Measurements from ENCODE around the gene CALU.

DNA sequence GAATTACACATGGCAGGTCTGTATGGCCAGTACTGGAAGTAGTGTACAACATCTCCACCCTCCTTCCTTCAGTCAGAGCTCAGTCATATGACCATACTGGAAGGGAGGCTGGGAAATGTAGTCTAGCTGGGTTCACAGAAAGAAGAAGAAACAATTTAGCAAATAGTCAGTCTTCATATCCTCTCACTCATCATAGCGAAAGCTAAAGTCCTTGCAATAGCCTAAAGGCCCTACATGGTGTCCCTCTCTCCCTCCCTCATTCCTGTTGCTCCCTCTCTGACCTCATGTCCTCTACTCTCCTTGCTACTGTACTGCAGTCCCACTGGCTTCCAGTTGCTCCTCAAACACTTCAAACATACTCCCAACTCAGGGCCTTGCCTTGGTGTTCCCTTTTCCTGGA, 4.3 kb upstream of the CALU start:
- TF ChIP-seq POLR2A (IDR thresholded peaks at IDR 0.05) = no peak
- TF ChIP-seq, protein P1, sequence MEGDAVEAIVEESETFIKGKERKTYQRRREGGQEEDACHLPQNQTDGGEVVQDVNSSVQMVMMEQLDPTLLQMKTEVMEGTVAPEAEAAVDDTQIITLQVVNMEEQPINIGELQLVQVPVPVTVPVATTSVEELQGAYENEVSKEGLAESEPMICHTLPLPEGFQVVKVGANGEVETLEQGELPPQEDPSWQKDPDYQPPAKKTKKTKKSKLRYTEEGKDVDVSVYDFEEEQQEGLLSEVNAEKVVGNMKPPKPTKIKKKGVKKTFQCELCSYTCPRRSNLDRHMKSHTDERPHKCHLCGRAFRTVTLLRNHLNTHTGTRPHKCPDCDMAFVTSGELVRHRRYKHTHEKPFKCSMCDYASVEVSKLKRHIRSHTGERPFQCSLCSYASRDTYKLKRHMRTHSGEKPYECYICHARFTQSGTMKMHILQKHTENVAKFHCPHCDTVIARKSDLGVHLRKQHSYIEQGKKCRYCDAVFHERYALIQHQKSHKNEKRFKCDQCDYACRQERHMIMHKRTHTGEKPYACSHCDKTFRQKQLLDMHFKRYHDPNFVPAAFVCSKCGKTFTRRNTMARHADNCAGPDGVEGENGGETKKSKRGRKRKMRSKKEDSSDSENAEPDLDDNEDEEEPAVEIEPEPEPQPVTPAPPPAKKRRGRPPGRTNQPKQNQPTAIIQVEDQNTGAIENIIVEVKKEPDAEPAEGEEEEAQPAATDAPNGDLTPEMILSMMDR (IDR thresholded peaks at IDR 0.05) = no peak
